GM23338 (cell line): ENCODE measurements around the gene ME3. TPM values are rescaled to one million over a fixed set of nuclear protein-coding genes. Genes with fewer than 3 reads are reported as not detected.

ENCODE experiments used
- ATAC-seq: fragments of 200-7000 bp; cut with Tn5 transposase; 3 replicates; pipeline ENCODE4 v1.9.1; 2020
- DNase-seq: peaks from one replicate; pipeline ENCODE4 v3.0.0-alpha.2; 2015; ENCODE audit warnings: low spot score
- H2AFZ ChIP-seq: fragments of 200-600 bp; sonication (generic); 2 replicates; pipeline ENCODE4 v1.8.0; 2016; ENCODE audit warnings: antibody characterized with exemption, mild to moderate bottlenecking, moderate library complexity
- H3F3A ChIP-seq: fragments of 200-600 bp; sonication (generic); replicated peaks from 2 replicates; pipeline ENCODE4 v1.8.0; 2017; ENCODE audit warnings: antibody characterized with exemption, mixed run types, low read depth
- H3K27ac ChIP-seq: fragments of 200-600 bp; sonication (generic); 2 replicates; pipeline ENCODE4 v1.6.1; 2016; ENCODE audit warnings: low read depth
- H3K27me3 ChIP-seq: fragments of 200-600 bp; sonication (generic); 2 replicates; pipeline ENCODE4 v1.8.0; 2016; ENCODE audit warnings: mild to moderate bottlenecking, mixed run types, moderate library complexity; ENCODE audit not compliant: insufficient read depth
- H3K36me3 ChIP-seq: fragments of 200-600 bp; sonication (generic); 2 replicates; pipeline ENCODE4 v1.8.0; 2016; ENCODE audit warnings: mild to moderate bottlenecking; ENCODE audit not compliant: insufficient read depth
- H3K4me1 ChIP-seq: fragments of 200-600 bp; sonication (generic); 2 replicates; pipeline ENCODE4 v1.8.0; 2016; ENCODE audit warnings: mild to moderate bottlenecking, moderate library complexity; ENCODE audit not compliant: insufficient read depth
- H3K4me2 ChIP-seq: fragments of 200-600 bp; sonication (generic); 2 replicates; pipeline ENCODE4 v1.7.1; 2017; ENCODE audit warnings: mixed run types
- H3K4me3 ChIP-seq: fragments of 200-600 bp; sonication (generic); 2 replicates; pipeline ENCODE4 v1.6.1; 2016; ENCODE audit warnings: mixed run types
- H3K79me2 ChIP-seq: fragments of 200-600 bp; sonication (generic); replicated peaks from 2 replicates; pipeline ENCODE4 v1.8.0; 2017; ENCODE audit warnings: mild to moderate bottlenecking; ENCODE audit not compliant: insufficient read depth
- H3K9me2 ChIP-seq: fragments of 200-600 bp; sonication (generic); 2 replicates; pipeline ENCODE4 v1.8.0; 2017; ENCODE audit not compliant: insufficient read depth
- H4K20me1 ChIP-seq: fragments of 200-600 bp; sonication (generic); replicated peaks from 2 replicates; pipeline ENCODE4 v1.8.0; 2017; ENCODE audit warnings: mild to moderate bottlenecking; ENCODE audit not compliant: insufficient read depth
- H3K27ac Mint-ChIP-seq: 2 replicates; pipeline ENCODE4 v1.8.0; 2020; ENCODE audit warnings: inconsistent platforms, mild to moderate bottlenecking, moderate library complexity, mixed read lengths
- H3K27me3 Mint-ChIP-seq: 3 replicates; pipeline ENCODE4 v1.8.0; 2022; ENCODE audit warnings: low read depth, mild to moderate bottlenecking, moderate library complexity, mixed read lengths, inconsistent platforms; ENCODE audit not compliant: insufficient read depth, poor library complexity
- H3K36me3 Mint-ChIP-seq: 3 replicates; pipeline ENCODE4 v1.8.0; 2021; ENCODE audit warnings: low read depth, mild to moderate bottlenecking, inconsistent platforms, moderate library complexity, mixed read lengths
- H3K4me1 Mint-ChIP-seq: 3 replicates; pipeline ENCODE4 v1.8.0; 2020; ENCODE audit warnings: mild to moderate bottlenecking, inconsistent platforms, mixed read lengths
- H3K4me3 Mint-ChIP-seq: 3 replicates; pipeline ENCODE4 v1.8.0; 2021; ENCODE audit warnings: moderate library complexity, mild to moderate bottlenecking, inconsistent platforms, mixed read lengths
- H3K9me3 Mint-ChIP-seq: 3 replicates; pipeline ENCODE4 v1.8.0; 2020; ENCODE audit warnings: moderate library complexity, mild to moderate bottlenecking, inconsistent platforms, mixed read lengths
- CREB1 ChIP-seq: fragments of 250-450 bp; sonication (Bioruptor Pico); IDR thresholded peaks from 2 replicates; pipeline ENCODE4 v1.5.0; 2020; ENCODE audit warnings: low read depth, mild to moderate bottlenecking, moderate library complexity
- CTCF ChIP-seq, 2 experiments: fragments of 200-600 bp in 1 of 2; sonication (generic) in 1 of 2; conservative IDR thresholded peaks; 2 replicates each; pipeline versions ENCODE4 v1.5.1 to v1.6.1; 2016 to 2017; ENCODE audit warnings: antibody characterized with exemption in 2 of 2, low read depth in 2 of 2, mild to moderate bottlenecking in 2 of 2, moderate library complexity in 1 of 2
- ETS1 ChIP-seq: IDR thresholded peaks from 2 replicates; pipeline ENCODE4 v1.6.1; 2016; ENCODE audit warnings: antibody characterized with exemption
- EZH2 ChIP-seq: fragments of 200-600 bp; sonication (generic); IDR thresholded peaks from one replicate; pipeline ENCODE4 v1.8.0; 2017; ENCODE audit warnings: antibody characterized with exemption, mild to moderate bottlenecking, low read depth; ENCODE audit not compliant: unreplicated experiment
- EZH2phosphoT487 ChIP-seq: fragments of 200-600 bp; sonication (generic); IDR thresholded peaks from one replicate; pipeline ENCODE4 v1.8.1; 2018; ENCODE audit warnings: antibody characterized with exemption; ENCODE audit not compliant: unreplicated experiment
- JUNB ChIP-seq: IDR thresholded peaks from one replicate; pipeline ENCODE4 v1.6.1; 2016; ENCODE audit warnings: antibody characterized with exemption; ENCODE audit not compliant: unreplicated experiment
- NANOG ChIP-seq: IDR thresholded peaks from 2 replicates; pipeline ENCODE4 v1.6.1; 2016; ENCODE audit warnings: antibody characterized with exemption, borderline replicate concordance
- POLR2AphosphoS5 ChIP-seq: IDR thresholded peaks from 2 replicates; pipeline ENCODE4 v1.6.1; 2016; ENCODE audit warnings: antibody characterized with exemption, low read depth
- REST ChIP-seq: IDR thresholded peaks from one replicate; pipeline ENCODE4 v1.6.1; 2018; ENCODE audit warnings: antibody characterized with exemption; ENCODE audit not compliant: unreplicated experiment
- STAT1 ChIP-seq: IDR thresholded peaks from one replicate; pipeline ENCODE4 v1.6.1; 2016; ENCODE audit warnings: antibody characterized with exemption; ENCODE audit not compliant: unreplicated experiment
- ZNF114 ChIP-seq: fragments of 250-450 bp; sonication (Bioruptor Pico); IDR thresholded peaks from 2 replicates; pipeline ENCODE4 v1.5.0; 2020; ENCODE audit warnings: mild to moderate bottlenecking, moderate library complexity
- ZNF331 ChIP-seq: fragments of 250-450 bp; sonication (Bioruptor Pico); IDR thresholded peaks from 2 replicates; pipeline ENCODE4 v1.5.0; 2020; ENCODE audit warnings: low read depth, mild to moderate bottlenecking, moderate library complexity
- ZNF462 ChIP-seq: fragments of 250-450 bp; sonication (Bioruptor Pico); IDR thresholded peaks from 2 replicates; pipeline ENCODE4 v1.5.0; 2020; ENCODE audit warnings: mild to moderate bottlenecking, moderate library complexity
- polyA plus RNA-seq: library from polyadenylated mRNA; unstranded; fragments of >200 nt; fragmentation: Nextera tagmentation; extraction: Ambion mirVana; gene quantifications from 2 replicates; pipeline ENCODE4 v1.2.1, GENCODE V29; 2016
- total RNA-seq: library from RNA; depleted of rRNA; stranded (reverse); fragments of >200 nt; shearing (Covaris generic); gene quantifications from 2 replicates; pipeline ENCODE4 v1.2.3, GENCODE V29; 2014

ME3 gene
- total and polyA plus RNA-seq, 2 experiments from 2014 or later, result 1.3 to 4.0 TPM

GRCh38 chr11:86663291-86663690 is 9.1 kb downstream of the ME3 start:
- Histone ChIP-seq H3K4me1 (no peaks in the 10 kb centered on the region; the same call in 1 of the 2 replicates), H3K36me3 (no peaks in the 10 kb centered on the region), H2AFZ (no peak overlapping the region), H3K4me2 (no peak overlapping the region), H3F3A (no peaks in the 10 kb centered on the region), H4K20me1 (no peaks in the 10 kb centered on the region), H3K27ac (no peak overlapping the region), H3K79me2 (no peaks in the 10 kb centered on the region), H3K9me2 (peaks cover 9% of the 10 kb centered on the region; the same call in 1 of the 2 replicates), H3K27me3 (no peaks in the 10 kb centered on the region), H3K4me3 (no peak overlapping the region)
- no peak for TF ChIP-seq ETS1
- TF ChIP-seq CREB1 (CRISPR knock-in tag), result no peak
- TF ChIP-seq CTCF (conservative IDR thresholded peaks at IDR 0.05; ENCODE audit: low read depth in 2 of 2), result no peak
- no peak for TF ChIP-seq ZNF331
- no peak for TF ChIP-seq EZH2
- no peak for TF ChIP-seq JUNB
- no peak for TF ChIP-seq EZH2phosphoT487
- TF ChIP-seq POLR2AphosphoS5, result no peak
- no peak for TF ChIP-seq STAT1
- no peak for TF ChIP-seq ZNF114 (CRISPR knock-in tag)
- no peak for TF ChIP-seq NANOG
- TF ChIP-seq REST, result no peak
- TF ChIP-seq ZNF462 (CRISPR knock-in tag), result no peak
- H3K9me3 Mint-ChIP-seq, result no peaks in the 10 kb centered on the region
- H3K27ac Mint-ChIP-seq, result no peak overlapping the region
- no peak overlapping the region for H3K4me3 Mint-ChIP-seq
- DNase-seq, result no peak
- no peak for ATAC-seq
- H3K36me3 Mint-ChIP-seq, result no peaks in the 10 kb centered on the region
- peaks cover 6% of the 10 kb centered on the region; the same call in 2 of the 3 replicates for H3K4me1 Mint-ChIP-seq
- H3K27me3 Mint-ChIP-seq, result no peaks in the 10 kb centered on the region
